Stimulated activated CD4-positive, alpha-beta T cell treated with anti-CD3 and anti-CD28 coated beads, TNF-alpha, amount 100 ng/mL, for 48 hours (primary cell): ENCODE results near the gene IPO9.
"Not testable (repeated sequence)": the region's sequence is repeated elsewhere in the genome, so short reads cannot be mapped to it uniquely, and the experiment has no call there.

ENCODE experiments used
- DNase-seq, 3 donors: peaks; one replicate each; pipeline ENCODE4 v3.0.0-alpha.2; 2020; ENCODE audit warnings: low read depth in 3 of 3

IPO9 gene

GRCh38 chr1:201848230-201848629 is 19.3 kb downstream of the IPO9 start:
- DNase-seq = no peak

- no peak for DNase-seq
These were observed 20.6 kb downstream of the IPO9 start for GRCh38 chr1:201849372-201850052.

- DNase-seq = no peak
These were observed 21.1 kb downstream of the IPO9 start for GRCh38 chr1:201850053-201850397.

- no peak for DNase-seq
These were observed 23.0 kb downstream of the IPO9 start for GRCh38 chr1:201851949-201852348.

GRCh38 chr1:201856722-201857121 is 27.8 kb downstream of the IPO9 start:
- not testable (repeated sequence) for DNase-seq

GRCh38 chr1:201859424-201859823 is 30.5 kb downstream of the IPO9 start:
- no peak for DNase-seq

GRCh38 chr1:201861448-201861847 is 32.5 kb downstream of the IPO9 start:
- DNase-seq = no peak

GRCh38 chr1:201870397-201870796 is 41.4 kb downstream of the IPO9 start:
- no peak for DNase-seq

- DNase-seq = no peak
These were observed 45.7 kb downstream of the IPO9 start for GRCh38 chr1:201874672-201875071.

GRCh38 chr1:201876148-201876818 is 47.3 kb downstream of the IPO9 start:
- DNase-seq = no peak

- DNase-seq = no peak
These were observed 49.0 kb downstream of the IPO9 start for GRCh38 chr1:201877877-201878401.

GRCh38 chr1:201880928-201881571 is 52.1 kb downstream of the IPO9 start:
- no peak for DNase-seq

GRCh38 chr1:201881617-201882016 is 52.7 kb downstream of the IPO9 start:
- DNase-seq = no peak

GRCh38 chr1:201882665-201883132 is 53.7 kb downstream of the IPO9 start:
- DNase-seq = no peak

- no peak for DNase-seq
These were observed 54.3 kb downstream of the IPO9 start for GRCh38 chr1:201883266-201883665.

- no peak for DNase-seq
These were observed 54.8 kb downstream of the IPO9 start for GRCh38 chr1:201883786-201884185.

- no peak for DNase-seq
These were observed 55.5 kb downstream of the IPO9 start for GRCh38 chr1:201884425-201884824.

GRCh38 chr1:201885531-201886075 is 56.6 kb downstream of the IPO9 start:
- DNase-seq = no peak

- no peak for DNase-seq
These were observed 57.3 kb downstream of the IPO9 start for GRCh38 chr1:201886103-201886885.

- DNase-seq = no peak
These were observed 58.3 kb downstream of the IPO9 start for GRCh38 chr1:201887116-201887866.
